HG02943 (cell line): ENCODE measurements around the gene HS3ST4.

Experiments used
- ATAC-seq: cut with Tn5 transposase; IDR thresholded peaks from one replicate; pipeline ENCODE4 v1.9.1; 2021; ENCODE audit warnings: mild to moderate bottlenecking, low read depth, moderate library complexity; ENCODE audit not compliant: unreplicated experiment

Gene HS3ST4

DNA sequence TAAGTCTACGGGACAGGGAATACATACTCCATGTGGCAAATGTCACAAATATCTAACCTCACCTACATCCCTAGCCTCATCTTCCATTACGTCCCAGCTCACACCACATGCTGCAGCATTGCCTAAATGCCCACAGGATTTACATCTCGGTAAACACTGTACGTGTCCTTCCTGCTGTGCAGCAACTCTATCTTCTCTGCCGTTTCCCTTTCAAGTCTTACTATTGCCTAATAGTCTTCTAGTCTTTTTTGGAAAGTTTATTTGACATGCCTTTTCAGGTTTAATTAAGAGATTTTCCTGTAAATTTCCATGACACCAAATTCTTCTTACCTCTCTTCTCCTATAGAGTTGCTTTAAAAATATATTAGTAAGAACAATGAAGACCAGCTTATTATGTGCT, 120.5 kb downstream of the HS3ST4 start:
- no peak for ATAC-seq

- no peak for ATAC-seq
Measured at GRCh38 chr16:25817295-25817694, 125.5 kb downstream of the HS3ST4 start.

DNA sequence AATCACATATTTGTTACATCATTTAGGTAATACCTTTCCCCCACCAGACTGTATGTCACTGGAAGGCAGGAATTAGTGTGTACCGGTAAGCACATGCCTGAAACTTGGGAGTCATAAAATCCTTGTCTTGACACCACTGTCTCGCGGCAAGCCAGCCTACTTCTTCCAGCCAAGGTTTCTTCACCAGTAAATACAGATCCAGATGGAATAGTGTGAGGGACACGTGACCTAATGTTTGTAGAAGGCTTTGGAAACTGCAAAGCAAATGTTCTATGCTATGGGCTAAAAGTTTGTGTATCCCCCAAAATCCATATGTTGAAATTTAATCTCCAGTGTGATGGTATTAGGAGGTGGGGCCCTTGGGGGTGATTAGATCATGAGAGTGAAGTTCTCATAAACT, 126.1 kb downstream of the HS3ST4 start:
- ATAC-seq: no peak

DNA sequence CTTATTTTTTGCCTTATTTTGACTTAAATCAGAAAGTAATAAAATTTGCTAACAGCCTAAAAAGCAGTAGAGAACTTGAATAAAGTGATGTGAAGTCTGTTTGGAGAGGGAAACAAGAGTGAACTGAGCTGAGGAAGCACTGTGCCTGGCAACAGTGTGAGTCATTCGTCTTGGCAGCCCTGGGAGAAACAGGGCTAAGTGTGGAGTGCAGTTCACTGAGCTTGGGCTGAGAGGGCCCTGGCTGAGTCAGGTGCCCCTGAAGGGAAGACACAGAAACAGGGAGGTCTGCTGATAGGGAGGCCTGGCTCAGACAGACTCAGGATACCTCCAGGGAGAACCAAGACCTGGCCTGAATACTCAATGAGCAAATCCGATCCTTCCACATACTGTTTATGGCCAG, 132.1 kb downstream of the HS3ST4 start:
- no peak for ATAC-seq

DNA sequence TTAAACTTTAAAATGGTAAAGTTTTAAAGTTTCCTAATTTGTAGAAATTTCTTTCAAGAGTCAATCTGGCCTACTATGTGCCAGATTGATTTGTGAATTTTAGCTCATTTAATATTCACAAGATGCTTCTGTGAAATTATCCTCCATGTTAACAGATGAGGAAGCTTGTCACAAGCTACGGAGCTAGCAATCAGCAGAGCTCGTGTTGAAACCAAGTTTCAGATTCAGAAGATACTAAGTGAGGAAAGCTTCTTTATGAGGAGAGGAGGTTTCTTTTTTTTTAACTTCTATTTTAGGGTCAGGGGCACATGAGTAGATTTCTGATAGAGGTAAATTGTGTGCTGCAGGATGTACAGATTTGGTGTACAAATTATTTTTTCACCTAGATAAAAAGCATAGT, 135.9 kb downstream of the HS3ST4 start:
- ATAC-seq: no peak

GRCh38 chr16:25828510-25828909, 136.8 kb downstream of the HS3ST4 start:
- ATAC-seq: no peak

DNA sequence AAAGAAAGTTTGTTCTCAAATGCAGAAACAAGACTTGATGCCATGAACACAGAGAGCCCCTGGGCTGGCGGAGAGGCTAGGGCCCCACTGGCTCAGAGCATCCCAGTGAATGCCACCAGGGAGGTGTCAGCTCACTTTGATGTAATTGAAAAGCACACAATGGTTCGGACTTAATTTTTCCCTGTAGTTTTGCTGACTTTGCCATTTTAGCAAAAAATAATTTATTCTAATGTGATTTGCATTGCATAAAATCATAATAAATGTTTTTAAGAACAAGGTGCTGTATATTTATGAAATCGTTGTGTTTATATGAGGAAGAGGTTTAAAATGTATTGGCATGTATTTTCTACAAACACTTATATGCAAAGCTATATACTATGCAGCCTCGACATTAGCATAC, 140.5 kb downstream of the HS3ST4 start:
- ATAC-seq: no peak

DNA sequence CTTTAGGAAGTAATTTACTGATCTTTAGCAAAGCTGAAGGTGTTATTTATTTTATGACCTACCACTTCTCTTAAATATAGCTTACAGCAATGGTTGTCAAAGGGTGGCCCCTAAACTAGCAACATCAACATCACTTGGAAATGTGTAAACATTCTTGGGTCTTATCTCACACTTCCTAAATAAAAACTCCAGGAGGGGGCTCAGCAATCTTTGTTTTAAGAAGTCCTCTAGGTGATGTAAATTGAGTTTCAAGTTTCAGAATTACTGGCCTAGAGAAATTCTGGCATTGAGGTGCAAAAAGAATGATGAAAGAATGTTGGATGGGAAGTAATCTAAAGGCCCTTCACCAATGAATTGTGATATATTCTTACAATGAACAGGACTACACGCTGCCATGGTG, 142.3 kb downstream of the HS3ST4 start:
- no peak for ATAC-seq

DNA sequence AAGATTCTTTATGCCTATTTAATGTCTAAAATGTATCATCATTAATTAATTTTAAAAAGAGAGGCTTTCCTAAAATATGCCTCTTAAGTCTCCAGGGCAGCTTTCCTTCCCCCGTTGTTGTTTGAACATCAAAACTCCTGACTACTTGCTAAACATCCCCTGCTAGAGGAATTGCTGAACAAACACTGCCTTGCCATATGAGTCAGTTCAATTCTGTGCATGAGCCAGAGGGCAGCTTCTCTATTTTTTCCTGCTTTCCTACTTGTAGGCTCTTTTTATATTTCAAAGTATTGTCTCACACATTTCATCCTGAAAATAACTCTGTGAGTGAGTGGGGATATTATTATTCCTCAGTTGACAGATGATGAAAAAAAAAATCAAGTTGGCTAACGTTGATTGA, 143.4 kb downstream of the HS3ST4 start:
- ATAC-seq: no peak

GRCh38 chr16:25838724-25839186, 147.0 kb downstream of the HS3ST4 start:
- ATAC-seq: no peak

GRCh38 chr16:25841761-25842160, 150.0 kb downstream of the HS3ST4 start:
- no peak for ATAC-seq

GRCh38 chr16:25845901-25846300, 154.1 kb downstream of the HS3ST4 start:
- no peak for ATAC-seq

GRCh38 chr16:25854141-25854540, 162.4 kb downstream of the HS3ST4 start:
- no peak for ATAC-seq

- ATAC-seq: no peak
Measured at GRCh38 chr16:25855063-25855462, 163.3 kb downstream of the HS3ST4 start.

- ATAC-seq: no peak
Measured at GRCh38 chr16:25855818-25856217, 164.1 kb downstream of the HS3ST4 start.

GRCh38 chr16:25859645-25860044, 167.9 kb downstream of the HS3ST4 start:
- no peak for ATAC-seq

GRCh38 chr16:25867041-25867440, 175.3 kb downstream of the HS3ST4 start:
- ATAC-seq: no peak

DNA sequence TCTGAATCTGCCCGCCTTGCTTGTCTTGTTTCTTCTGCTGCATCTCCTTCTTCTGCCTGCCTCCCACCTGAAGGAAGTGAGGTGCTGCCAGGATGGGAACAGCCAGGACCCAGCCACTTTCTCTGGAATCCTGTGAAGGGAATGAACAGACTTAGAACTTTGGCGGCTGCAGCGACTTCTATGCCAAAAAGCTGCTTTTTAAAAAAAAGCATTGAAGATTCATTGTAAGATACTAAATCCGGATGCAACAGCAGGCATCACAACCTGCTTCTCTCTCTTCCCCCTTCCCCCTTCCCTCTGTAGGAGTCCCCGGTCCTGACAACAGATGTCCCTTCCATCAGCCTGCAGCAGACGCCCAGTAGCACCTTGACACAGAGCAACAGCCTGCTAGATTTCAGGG, 176.3 kb downstream of the HS3ST4 start:
- no peak for ATAC-seq

GRCh38 chr16:25868706-25869370, 177.1 kb downstream of the HS3ST4 start:
- no peak for ATAC-seq

- no peak for ATAC-seq
Measured at GRCh38 chr16:25872369-25873070, 180.8 kb downstream of the HS3ST4 start.

GRCh38 chr16:25874196-25874595, 182.4 kb downstream of the HS3ST4 start:
- ATAC-seq: no peak

- ATAC-seq: no peak
Measured at GRCh38 chr16:25875956-25876598, 184.3 kb downstream of the HS3ST4 start.
